Endothelial cell of umbilical vein (primary cell): Measurements from ENCODE around the gene RBMXL2. TPM values are rescaled to one million over a fixed set of nuclear protein-coding genes. Genes with fewer than 3 reads are reported as not detected.

ENCODE experiments used
- Bru-seq: library from RNA; stranded (reverse); fragments of 400-500 nt; gene quantifications from one replicate; lab custom pipeline; 2021; lab: Mats Ljungman, UMichigan
- BruChase-seq, 2 experiments: library from RNA; stranded (reverse); fragments of 400-500 nt; gene quantifications; one replicate each; lab custom pipeline; 2021; lab: Mats Ljungman, UMichigan
- BruUV-seq: library from RNA; stranded (reverse); fragments of 400-500 nt; replicated peaks from 2 replicates; lab custom pipeline; 2021; lab: Mats Ljungman, UMichigan
- CTCF ChIA-PET: fragments of 300-600, 350-600 bp; sonication (Branson Sonifier 250); formaldehyde crosslinking; loops from one replicate; lab custom pipeline; 2021; ENCODE audit warnings: antibody characterized with exemption, inconsistent platforms; lab: Charles Lee
- POLR2A ChIA-PET: fragments of 300-600, 350-600 bp; sonication (Branson Sonifier 250); formaldehyde crosslinking; loops from one replicate; lab custom pipeline; 2021; ENCODE audit warnings: antibody characterized with exemption, inconsistent platforms; lab: Charles Lee
- DNase-seq: peaks from one replicate; pipeline ENCODE4 v3.0.0-alpha.2; 2011; ENCODE audit warnings: low read depth, low spot score
- FAIRE-seq: peaks from 2 replicates; lab custom pipeline; 2011; peaks lifted over from hg19 to GRCh38; lab: Jason Lieb, UNC
- H2AFZ ChIP-seq: 2 replicates; pipeline ENCODE4 v1.6.0; 2012; ENCODE audit warnings: low read depth, low read length, control low read depth, inconsistent platforms
- H3K27ac ChIP-seq: 2 replicates; pipeline ENCODE4 v1.5.1; 2011; ENCODE audit warnings: low read depth, mild to moderate bottlenecking, control low read depth, low read length, moderate library complexity; ENCODE audit not compliant: insufficient read depth
- H3K27me3 ChIP-seq, 2 experiments: 2 replicates each; pipeline versions ENCODE4 v1.6.0 to v1.6.1; 2011; ENCODE audit warnings: low read length in 2 of 2, mixed read lengths in 1 of 2; ENCODE audit not compliant: control insufficient read depth in 2 of 2, insufficient read depth in 2 of 2
- H3K36me3 ChIP-seq, 2 experiments: 2 replicates in 1 of 2; 3 replicates in 1 of 2; pipeline ENCODE4 v1.5.1; 2011; ENCODE audit warnings: low read length in 2 of 2, mild to moderate bottlenecking in 1 of 2, moderate library complexity in 1 of 2; ENCODE audit not compliant: control insufficient read depth in 2 of 2, insufficient read depth in 2 of 2; ENCODE audit errors: extremely low read depth in 1 of 2
- H3K4me1 ChIP-seq: 3 replicates; pipeline ENCODE4 v1.5.1; 2011; ENCODE audit warnings: mild to moderate bottlenecking, low read length; ENCODE audit not compliant: control insufficient read depth, insufficient read depth; ENCODE audit errors: extremely low read depth
- H3K4me2 ChIP-seq: 2 replicates; pipeline ENCODE4 v1.6.1; 2011; ENCODE audit warnings: low read length, control low read depth, mixed read lengths; ENCODE audit not compliant: insufficient read depth
- H3K4me3 ChIP-seq, 3 experiments: fragments of 200-600 bp in 1 of 3; sonication (generic), shearing (Covaris generic) in 1 of 3; replicated peaks in 1 of 3; 2 replicates each; pipeline ENCODE4 v1.5.1; 2011 to 2016; ENCODE audit warnings: control low read depth in 3 of 3, low read length in 3 of 3, mild to moderate bottlenecking in 2 of 3, inconsistent platforms in 1 of 3, low read depth in 1 of 3, moderate library complexity in 1 of 3; ENCODE audit not compliant: insufficient read depth in 1 of 3
- H3K79me2 ChIP-seq: 2 replicates; pipeline ENCODE4 v1.6.0; 2012; ENCODE audit warnings: low read length, inconsistent platforms; ENCODE audit not compliant: control insufficient read depth, insufficient read depth
- H3K9ac ChIP-seq: replicated peaks from 2 replicates; pipeline ENCODE3; 2011; ENCODE audit warnings: low read length, control low read depth; ENCODE audit not compliant: insufficient read depth; ENCODE audit errors: extremely low read depth
- H3K9me1 ChIP-seq: replicated peaks from 3 replicates; pipeline ENCODE4 v1.6.0; 2011; ENCODE audit warnings: mild to moderate bottlenecking, low read length; ENCODE audit not compliant: control insufficient read depth, insufficient read depth; ENCODE audit errors: extremely low read depth
- H3K9me3 ChIP-seq: replicated peaks from 2 replicates; pipeline ENCODE4 v1.5.1; 2012; ENCODE audit warnings: low read length, inconsistent platforms; ENCODE audit not compliant: control insufficient read depth, insufficient read depth
- H4K20me1 ChIP-seq: replicated peaks from 2 replicates; pipeline ENCODE3; 2011; ENCODE audit warnings: mild to moderate bottlenecking, low read length; ENCODE audit not compliant: control insufficient read depth, insufficient read depth; ENCODE audit errors: extremely low read depth
- CTCF ChIP-seq, 2 donors: IDR thresholded peaks; 1 replicate in 1 of 2; 2 replicates in 1 of 2; pipeline ENCODE4 v1.5.1; 2011; ENCODE audit warnings: low read length in 2 of 2, mild to moderate bottlenecking in 2 of 2, moderate library complexity in 2 of 2, control low read depth in 1 of 2, inconsistent platforms in 1 of 2, low read depth in 1 of 2; ENCODE audit not compliant: insufficient read depth in 1 of 2; ENCODE audit errors: extremely low read depth in 1 of 2
- JUN ChIP-seq: IDR thresholded peaks from 2 replicates; pipeline ENCODE4 v1.6.1; 2011; ENCODE audit warnings: borderline replicate concordance, low read depth; ENCODE audit not compliant: insufficient read length, insufficient read depth
- dilution Hi-C: fragments of 300-500 bp; cut with MboI; formaldehyde crosslinking; loops from one replicate; pipeline ENCODE4 v1.15.0; 2019; ENCODE audit warnings: low sequenced_read_pairs; ENCODE audit not compliant: extremely low pct_ligation_motif_present
- intact Hi-C: fragments of 100-400 bp; cut with micrococcal nuclease; formaldehyde crosslinking; loops from one replicate; pipeline ENCODE4 v1.10.0; 2022
- long read RNA-seq: library from polyadenylated mRNA; stranded (forward); transcript quantifications from one replicate; pipeline ENCODE4 v2.0.0, GENCODE V29; 2021
- polyA minus RNA-seq, 3 experiments: library from RNA; depleted of rRNA, polyadenylated mRNA; stranded (reverse); fragments of >200 nt; gene quantifications; 1 replicate in 1 of 3; 2 replicates in 2 of 3; pipeline ENCODE4 v1.2.3, GENCODE V29; 2011
- polyA plus RNA-seq, 4 experiments: library from polyadenylated mRNA; depleted of rRNA in 3 of 4; stranded (reverse) in 3 of 4; unstranded in 1 of 4; fragments of >200 nt; gene quantifications; 2 replicates each; pipeline versions ENCODE4 v1.2.1 to v1.2.3, GENCODE V29; 2011 to 2012; ENCODE audit warnings: missing spikeins in 1 of 4
- total RNA-seq: library from RNA; stranded (reverse); gene quantifications from 2 replicates; pipeline ENCODE4 v1.2.3, GENCODE V29; 2021

RBMXL2 gene
- total RNA-seq = 0.51 TPM in 1 of 2 replicates, not detected in the other
- polyA plus RNA-seq = 0.24 and 0.25 TPM in 2 replicates
- polyA plus RNA-seq (2011; cell fraction: cytosol; rRNA removed) = 0.08 and 0.10 TPM in 2 replicates
- polyA plus RNA-seq (2011; cell fraction: nucleus; rRNA removed) = 0.34 and 0.82 TPM in 2 replicates
- polyA plus RNA-seq (2012) = 0.15 TPM in 1 of 2 replicates, not detected in the other
- 0.08 and 0.32 TPM in 2 replicates for polyA minus RNA-seq
- polyA minus RNA-seq (2011; cell fraction: cytosol; rRNA and poly(A)+ RNA removed) = not detected
- polyA minus RNA-seq (2011; cell fraction: nucleus; rRNA and poly(A)+ RNA removed) = 0.96 and 2.7 TPM in 2 replicates
- percentile 23 among the genes with signal in this experiment for Bru-seq, nascent RNA
- percentile 38 among the genes with signal in this experiment for BruChase-seq, experiment 1, labeled RNA remaining after a 6-hour chase
- percentile 39 among the genes with signal in this experiment for BruChase-seq, experiment 2, labeled RNA remaining after a 2-hour chase
- long read RNA-seq = 0 reads

DNA sequence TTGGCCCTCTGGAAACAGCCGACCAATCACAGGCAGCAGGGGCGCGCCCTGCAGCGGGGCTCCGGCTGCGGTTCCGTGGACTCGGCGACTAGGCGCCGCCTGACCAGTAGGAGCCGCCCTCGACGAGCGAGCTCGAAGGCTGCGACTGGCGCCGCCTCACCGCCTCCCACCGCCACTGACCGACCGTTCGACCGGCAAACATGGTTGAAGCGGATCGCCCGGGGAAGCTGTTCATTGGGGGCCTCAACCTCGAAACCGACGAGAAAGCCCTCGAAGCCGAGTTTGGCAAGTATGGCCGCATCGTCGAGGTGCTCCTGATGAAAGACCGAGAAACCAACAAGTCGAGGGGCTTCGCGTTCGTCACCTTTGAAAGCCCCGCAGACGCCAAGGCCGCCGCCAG is at the start of gene RBMXL2:
RBMXL2 (plus strand) TSS at position 78 of the 400 bp plus-strand sequence; CDS start at position 201, 123 bp downstream.
- FAIRE-seq (no peak), DNase-seq (no peak)
- no peak within 1 kb of the TSS for H3K27ac ChIP-seq
- H3K36me3 ChIP-seq = no peaks in the 10 kb centered on the region
- no peaks in the 10 kb centered on the region for H3K9me3 ChIP-seq
- no TSS peak for BruUV-seq
- H3K9ac ChIP-seq = no peak within 1 kb of the TSS
- POLR2A ChIA-PET = no interaction called here
- dilution Hi-C loops = no loop called here
- peaks cover 0 to 3% of the 10 kb centered on the region in 2 experiments for H3K27me3 ChIP-seq
- H2AFZ ChIP-seq = no peak within 1 kb of the TSS
- H3K4me1 ChIP-seq = no peaks in the 10 kb centered on the region
- H4K20me1 ChIP-seq = no peaks in the 10 kb centered on the region
- CTCF ChIA-PET = interaction anchor here (0.8 kb wide), 1 partner anchor 276 kb away, joined by 3 read pairs; no protein-coding TSS in a partner anchor
- intact Hi-C loops = no loop called here
- no peaks in the 10 kb centered on the region for H3K79me2 ChIP-seq
- no peak within 1 kb of the TSS for H3K4me3 ChIP-seq
- H3K4me2 ChIP-seq = no peak within 1 kb of the TSS
- TF ChIP-seq JUN (no peak), CTCF (IDR thresholded peaks at IDR 0.05; ENCODE audit: extremely low read depth in 1 of 2, insufficient read depth in 1 of 2, low read depth in 1 of 2, low read length in 2 of 2) (peak in 1 of 2 donors; percentile 12)
- no peaks in the 10 kb centered on the region for H3K9me1 ChIP-seq
